ENCODE measurements around the gene GLRA2.

GLRA2 gene

GRCh38 chrX:14698790-14699189 lies 169.5 kb downstream of the GLRA2 start:
- no peak for TF ChIP-seq SP1 (IDR thresholded peaks at IDR 0.05)
- no peak for TF ChIP-seq BHLHE40 (IDR thresholded peaks at IDR 0.05; ENCODE audit: borderline replicate concordance)
- TF ChIP-seq SUZ12 (IDR thresholded peaks at IDR 0.05), result no peak
- TF ChIP-seq FOXK2 (IDR thresholded peaks at IDR 0.05), result no peak
- no peak for TF ChIP-seq ELF4 (IDR thresholded peaks at IDR 0.05)
- no peak for TF ChIP-seq PKNOX1 (IDR thresholded peaks at IDR 0.05)
- TF ChIP-seq TARDBP (IDR thresholded peaks at IDR 0.05), result no peak
- no peak for TF ChIP-seq L3MBTL2 (conservative IDR thresholded peaks at IDR 0.05)
- no peak for TF ChIP-seq FOXA1 (IDR thresholded peaks at IDR 0.05)
- TF ChIP-seq FOXM1 (IDR thresholded peaks at IDR 0.05; ENCODE audit: borderline replicate concordance), result no peak
- no peak for TF ChIP-seq NFRKB (IDR thresholded peaks at IDR 0.05)
- TF ChIP-seq ARNT (IDR thresholded peaks at IDR 0.05), result no peak
- no peak for TF ChIP-seq CTBP1 (IDR thresholded peaks at IDR 0.05; ENCODE audit: borderline replicate concordance)
- no peak for TF ChIP-seq LEF1 (IDR thresholded peaks at IDR 0.05; ENCODE audit: borderline replicate concordance)
- no peak for TF ChIP-seq ZNF384 (IDR thresholded peaks at IDR 0.05)
- ChIA-PET CTCF (no interaction called here), POLR2A (no interaction called here)
- no peak for DNase-seq (ENCODE audit: extremely low spot score)

- CTCF ChIA-PET, result no interaction called here
- TF ChIP-seq ARNT (IDR thresholded peaks at IDR 0.05) (no peak), TARDBP (IDR thresholded peaks at IDR 0.05) (no peak), L3MBTL2 (conservative IDR thresholded peaks at IDR 0.05) (no peak)
- no peak for DNase-seq (ENCODE audit: extremely low spot score)
- POLR2A ChIA-PET, result no interaction called here
Measured at GRCh38 chrX:14700982-14701381, 171.6 kb downstream of the GLRA2 start.

GRCh38 chrX:14702145-14702544 lies 172.8 kb downstream of the GLRA2 start:
- CTCF ChIA-PET, result no interaction called here
- POLR2A ChIA-PET, result no interaction called here
- no peak for DNase-seq (ENCODE audit: extremely low spot score)
- no peak for TF ChIP-seq SP1 (IDR thresholded peaks at IDR 0.05)
- no peak for TF ChIP-seq NFRKB (IDR thresholded peaks at IDR 0.05)
- no peak for TF ChIP-seq ARNT (IDR thresholded peaks at IDR 0.05)
- TF ChIP-seq FOXA1 (IDR thresholded peaks at IDR 0.05), result no peak
- TF ChIP-seq CTBP1 (IDR thresholded peaks at IDR 0.05; ENCODE audit: borderline replicate concordance), result no peak
- TF ChIP-seq FOXM1 (IDR thresholded peaks at IDR 0.05; ENCODE audit: borderline replicate concordance), result no peak
- TF ChIP-seq PKNOX1 (IDR thresholded peaks at IDR 0.05), result no peak
- no peak for TF ChIP-seq HDGF (IDR thresholded peaks at IDR 0.05; ENCODE audit: borderline replicate concordance)
- no peak for TF ChIP-seq BHLHE40 (IDR thresholded peaks at IDR 0.05; ENCODE audit: borderline replicate concordance)
- TF ChIP-seq SUZ12 (IDR thresholded peaks at IDR 0.05), result no peak
- no peak for TF ChIP-seq L3MBTL2 (conservative IDR thresholded peaks at IDR 0.05)

GRCh38 chrX:14712096-14712495 lies 182.8 kb downstream of the GLRA2 start:
- TF ChIP-seq CTBP1 (IDR thresholded peaks at IDR 0.05; ENCODE audit: borderline replicate concordance) (no peak), L3MBTL2 (conservative IDR thresholded peaks at IDR 0.05) (no peak), ARNT (IDR thresholded peaks at IDR 0.05) (no peak), LEF1 (IDR thresholded peaks at IDR 0.05; ENCODE audit: borderline replicate concordance) (no peak), FOXM1 (IDR thresholded peaks at IDR 0.05; ENCODE audit: borderline replicate concordance) (no peak), FOXK2 (IDR thresholded peaks at IDR 0.05) (no peak), TARDBP (IDR thresholded peaks at IDR 0.05) (no peak), HDGF (IDR thresholded peaks at IDR 0.05; ENCODE audit: borderline replicate concordance) (no peak), SP1 (IDR thresholded peaks at IDR 0.05) (no peak), NFRKB (IDR thresholded peaks at IDR 0.05) (no peak), FOXA1 (IDR thresholded peaks at IDR 0.05) (no peak), BHLHE40 (IDR thresholded peaks at IDR 0.05; ENCODE audit: borderline replicate concordance) (no peak), ELF4 (IDR thresholded peaks at IDR 0.05) (no peak)
- POLR2A ChIA-PET, result no interaction called here
- CTCF ChIA-PET, result no interaction called here
- no peak for DNase-seq (ENCODE audit: extremely low spot score)

GRCh38 chrX:14717949-14718348 lies 188.6 kb downstream of the GLRA2 start:
- no peak for TF ChIP-seq PKNOX1 (IDR thresholded peaks at IDR 0.05)
- TF ChIP-seq ZNF384 (IDR thresholded peaks at IDR 0.05), result no peak
- TF ChIP-seq ARNT (IDR thresholded peaks at IDR 0.05), result no peak
- no peak for TF ChIP-seq HDGF (IDR thresholded peaks at IDR 0.05; ENCODE audit: borderline replicate concordance)
- no peak for TF ChIP-seq SP1 (IDR thresholded peaks at IDR 0.05)
- no peak for TF ChIP-seq FOXM1 (IDR thresholded peaks at IDR 0.05; ENCODE audit: borderline replicate concordance)
- no peak for TF ChIP-seq BHLHE40 (IDR thresholded peaks at IDR 0.05; ENCODE audit: borderline replicate concordance)
- no peak for TF ChIP-seq FOXA1 (IDR thresholded peaks at IDR 0.05)
- POLR2A ChIA-PET, result no interaction called here
- DNase-seq (ENCODE audit: extremely low spot score), result no peak
- CTCF ChIA-PET, result no interaction called here

GRCh38 chrX:14718403-14718802 lies 189.1 kb downstream of the GLRA2 start:
- ChIA-PET POLR2A (no interaction called here), CTCF (no interaction called here)
- no peak for DNase-seq (ENCODE audit: extremely low spot score)
- TF ChIP-seq FOXK2 (IDR thresholded peaks at IDR 0.05), result no peak
- no peak for TF ChIP-seq TARDBP (IDR thresholded peaks at IDR 0.05)
- no peak for TF ChIP-seq SUZ12 (IDR thresholded peaks at IDR 0.05)

GRCh38 chrX:14729058-14729457 lies 199.7 kb downstream of the GLRA2 start:
- no peak for DNase-seq (ENCODE audit: extremely low spot score)
- TF ChIP-seq ZNF384 (IDR thresholded peaks at IDR 0.05) (no peak), ELF4 (IDR thresholded peaks at IDR 0.05) (no peak), BHLHE40 (IDR thresholded peaks at IDR 0.05; ENCODE audit: borderline replicate concordance) (no peak), LEF1 (IDR thresholded peaks at IDR 0.05; ENCODE audit: borderline replicate concordance) (no peak), HDGF (IDR thresholded peaks at IDR 0.05; ENCODE audit: borderline replicate concordance) (no peak), L3MBTL2 (conservative IDR thresholded peaks at IDR 0.05) (no peak), SUZ12 (IDR thresholded peaks at IDR 0.05) (no peak), PKNOX1 (IDR thresholded peaks at IDR 0.05) (no peak), FOXM1 (IDR thresholded peaks at IDR 0.05; ENCODE audit: borderline replicate concordance) (no peak)
- POLR2A ChIA-PET, result no interaction called here
- CTCF ChIA-PET, result no interaction called here

Data from HEK293T (cell line).